Hepatic stellate cell (primary cell): Measurements from ENCODE around the gene ADCYAP1R1.

Source experiments
- DNase-seq: peaks from one replicate; pipeline ENCODE4 v3.0.0; 2011; ENCODE audit warnings: low spot score

ADCYAP1R1 gene

DNA sequence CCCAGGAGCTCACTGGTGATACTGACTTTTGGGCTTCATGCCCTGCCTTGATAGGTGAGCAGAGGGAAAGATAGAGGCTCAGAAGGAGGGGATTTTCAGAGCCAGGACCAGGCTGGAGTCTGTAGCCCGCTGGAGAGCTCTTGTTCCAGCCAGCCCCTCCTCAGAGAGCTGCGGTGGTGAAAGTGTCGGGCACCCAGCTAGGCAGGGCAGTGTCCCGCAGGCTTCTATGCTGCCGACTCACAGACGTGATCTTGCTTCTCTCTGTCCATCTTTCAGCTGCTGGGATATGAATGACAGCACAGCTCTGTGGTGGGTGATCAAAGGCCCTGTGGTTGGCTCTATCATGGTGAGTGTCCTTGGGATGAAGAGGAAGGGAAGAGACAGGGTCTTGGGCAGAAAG, 35.2 kb downstream of the ADCYAP1R1 start:
- DNase-seq = no peak

DNA sequence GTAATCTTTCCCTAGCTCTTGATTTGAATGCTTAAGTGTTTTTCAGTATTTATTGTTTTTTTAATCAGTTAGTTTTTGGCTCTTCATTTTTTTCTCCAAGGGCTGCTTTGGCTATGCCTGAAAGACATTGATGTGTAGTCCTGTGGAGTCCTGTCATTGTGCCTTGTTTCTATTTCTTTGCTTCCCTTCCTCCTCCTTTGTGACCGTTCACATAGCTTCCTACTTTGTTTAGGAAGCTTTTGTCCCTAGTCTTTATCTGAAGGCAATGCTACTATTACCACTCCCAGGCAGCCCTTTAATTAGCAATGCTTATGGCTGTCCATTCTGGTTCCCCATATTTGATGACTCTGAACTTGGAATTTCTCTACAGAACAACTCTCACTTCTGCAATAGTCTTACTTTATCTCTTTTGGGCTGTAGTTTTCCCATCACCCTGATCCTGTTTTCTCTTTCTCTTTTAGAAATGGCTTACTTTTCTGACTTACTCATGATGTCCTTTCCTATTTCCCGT, 39.9 kb downstream of the ADCYAP1R1 start:
- no peak for DNase-seq

DNA sequence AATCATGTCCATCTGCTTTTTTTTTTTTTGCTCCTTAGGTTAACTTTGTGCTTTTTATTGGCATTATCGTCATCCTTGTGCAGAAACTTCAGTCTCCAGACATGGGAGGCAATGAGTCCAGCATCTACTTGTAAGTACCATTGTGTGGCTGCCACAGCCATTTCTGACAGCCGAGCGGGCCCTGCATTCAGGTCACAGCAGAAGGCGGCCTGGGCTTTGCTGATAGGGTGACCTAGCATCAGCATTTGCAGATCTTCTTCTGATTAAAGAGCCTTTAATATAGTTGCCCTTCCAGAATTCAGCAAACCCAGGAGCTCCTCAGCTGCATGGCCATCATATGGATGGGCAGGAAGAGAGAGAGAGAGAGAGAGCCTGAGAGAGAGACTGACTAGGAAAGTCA, 40.5 kb downstream of the ADCYAP1R1 start:
- no peak for DNase-seq

DNA sequence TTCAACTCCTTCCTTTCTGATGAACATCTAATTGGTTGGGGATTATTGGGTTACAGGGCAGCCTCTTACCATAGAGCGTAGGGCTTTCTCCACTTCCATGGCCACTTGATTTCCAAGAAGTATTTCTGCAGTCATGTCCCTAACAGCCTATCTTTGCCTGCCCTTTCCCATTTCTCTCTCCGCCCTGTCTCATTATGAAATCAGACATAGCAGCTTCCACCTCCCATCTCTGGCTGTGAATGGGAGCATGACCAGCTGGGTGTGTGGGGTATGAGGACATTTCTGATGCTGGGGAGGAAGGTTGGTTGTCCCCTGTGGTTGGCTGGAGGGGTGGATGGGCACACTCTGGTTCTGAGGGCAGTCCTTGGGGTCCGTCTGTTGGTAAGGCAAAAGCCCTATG, 41.2 kb downstream of the ADCYAP1R1 start:
- DNase-seq = no peak

DNA sequence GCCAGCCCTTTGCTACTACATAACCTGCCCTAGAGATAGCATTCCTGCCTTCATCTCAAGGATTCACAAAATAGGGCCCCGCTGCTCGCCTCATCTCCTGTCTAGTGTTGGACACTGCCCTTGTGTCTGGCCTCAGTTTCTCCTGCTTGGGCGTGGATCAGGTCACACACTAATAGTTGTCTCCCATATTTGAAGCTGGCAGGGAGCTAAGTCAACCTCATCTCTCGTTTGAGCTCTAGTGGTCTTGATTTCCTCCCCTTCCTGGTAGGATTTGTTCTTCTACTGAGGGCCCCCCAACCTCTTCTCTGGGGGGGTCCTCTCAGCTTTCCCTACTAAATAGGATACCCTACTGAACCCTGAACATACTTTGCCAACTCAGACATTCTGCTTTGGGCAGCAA, 42.2 kb downstream of the ADCYAP1R1 start:
- DNase-seq = no peak

DNA sequence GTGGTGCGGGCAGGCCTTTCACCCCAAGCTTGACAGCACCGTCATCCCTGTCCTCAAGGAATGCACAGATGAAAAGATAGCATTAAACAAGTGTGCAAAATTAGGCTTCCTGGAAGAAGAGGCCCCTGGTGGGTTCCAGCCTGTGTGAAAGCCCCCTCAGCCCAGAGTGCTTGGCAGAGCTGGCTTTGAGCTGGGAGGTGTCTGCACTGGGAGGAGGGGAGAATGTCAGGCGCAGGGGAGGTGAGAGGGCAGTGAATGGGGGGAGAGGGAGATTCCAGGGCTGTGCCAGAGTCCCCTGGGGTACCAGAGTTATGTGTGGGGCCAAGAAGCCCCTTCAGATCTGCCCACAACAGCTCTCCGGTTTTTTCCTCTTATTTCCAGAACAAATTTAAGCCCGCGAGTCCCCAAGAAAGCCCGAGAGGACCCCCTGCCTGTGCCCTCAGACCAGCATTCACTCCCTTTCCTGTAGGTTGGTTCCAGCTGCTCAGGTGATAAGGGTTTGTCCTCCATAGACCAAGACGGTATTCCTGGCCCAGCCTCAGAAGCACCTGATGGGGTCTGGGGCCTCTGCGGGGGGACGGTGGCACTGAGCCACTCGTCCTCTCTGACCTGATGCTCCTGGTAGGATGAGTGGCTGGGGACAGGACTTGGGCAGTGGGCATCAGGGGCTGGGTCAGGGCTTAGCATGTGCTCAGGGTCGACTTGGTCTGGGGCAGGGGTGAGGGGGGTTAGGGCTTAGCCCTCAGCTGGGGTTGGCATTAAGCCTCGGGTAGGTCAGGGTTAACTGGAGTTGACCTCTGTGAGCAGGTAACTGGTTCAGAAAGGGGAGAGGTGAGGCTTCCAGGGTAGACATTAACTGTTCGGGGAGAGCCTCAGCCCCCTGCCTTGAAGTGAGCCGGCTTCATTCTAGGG, 43.4 kb downstream of the ADCYAP1R1 start:
- no peak for DNase-seq

DNA sequence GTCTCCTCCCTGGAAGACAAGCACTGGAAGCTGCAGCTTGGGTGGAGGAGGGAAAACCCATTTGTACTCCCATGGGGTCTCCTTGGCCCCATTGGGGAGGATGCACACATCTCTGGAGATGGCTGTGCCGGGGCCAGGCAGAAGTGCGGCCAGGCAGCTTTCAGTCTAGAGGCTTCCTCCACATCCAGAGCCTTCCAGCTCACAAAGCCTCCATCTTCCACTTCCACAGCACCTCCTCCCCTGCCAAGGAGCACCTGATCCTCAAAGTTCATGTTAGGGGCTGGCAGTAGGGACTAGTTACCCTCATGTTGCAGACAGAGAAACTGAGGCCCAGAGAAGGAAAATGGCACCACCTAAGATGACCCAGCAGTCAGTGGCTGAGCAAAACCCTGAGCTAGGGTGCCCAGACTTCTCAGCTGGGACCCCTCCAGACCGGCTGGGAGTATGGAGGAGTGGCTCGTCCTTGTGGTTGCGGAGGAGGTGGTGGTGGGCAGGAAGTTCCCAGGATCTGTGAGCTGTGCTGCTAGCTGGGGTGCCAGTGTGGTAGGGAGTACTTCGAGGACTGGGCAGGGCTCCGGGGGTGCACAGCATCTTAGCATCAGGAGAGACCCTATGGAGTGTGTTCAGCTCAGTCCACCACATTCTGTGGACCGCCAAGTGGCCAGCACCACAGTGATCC, 44.2 kb downstream of the ADCYAP1R1 start:
- no peak for DNase-seq

DNA sequence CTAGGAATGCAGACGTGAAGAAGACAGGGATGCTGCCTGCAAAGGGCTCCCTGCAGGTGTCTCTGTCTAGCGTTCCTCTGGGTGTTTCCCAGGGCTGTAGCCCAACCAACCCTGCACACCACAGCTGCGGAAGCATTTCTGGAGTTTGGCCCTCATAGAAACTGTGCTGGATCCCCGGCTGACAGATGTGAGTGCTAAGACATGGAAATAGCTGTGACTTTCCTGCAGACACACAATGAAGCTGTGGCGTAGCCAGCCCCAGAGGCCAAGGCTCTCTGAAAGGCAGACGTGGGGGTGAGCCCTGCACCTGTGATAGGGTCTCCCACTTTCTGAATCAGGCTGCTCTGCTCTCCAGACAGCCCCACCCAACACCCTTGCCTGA, 44.8 kb downstream of the ADCYAP1R1 start:
- no peak for DNase-seq

DNA sequence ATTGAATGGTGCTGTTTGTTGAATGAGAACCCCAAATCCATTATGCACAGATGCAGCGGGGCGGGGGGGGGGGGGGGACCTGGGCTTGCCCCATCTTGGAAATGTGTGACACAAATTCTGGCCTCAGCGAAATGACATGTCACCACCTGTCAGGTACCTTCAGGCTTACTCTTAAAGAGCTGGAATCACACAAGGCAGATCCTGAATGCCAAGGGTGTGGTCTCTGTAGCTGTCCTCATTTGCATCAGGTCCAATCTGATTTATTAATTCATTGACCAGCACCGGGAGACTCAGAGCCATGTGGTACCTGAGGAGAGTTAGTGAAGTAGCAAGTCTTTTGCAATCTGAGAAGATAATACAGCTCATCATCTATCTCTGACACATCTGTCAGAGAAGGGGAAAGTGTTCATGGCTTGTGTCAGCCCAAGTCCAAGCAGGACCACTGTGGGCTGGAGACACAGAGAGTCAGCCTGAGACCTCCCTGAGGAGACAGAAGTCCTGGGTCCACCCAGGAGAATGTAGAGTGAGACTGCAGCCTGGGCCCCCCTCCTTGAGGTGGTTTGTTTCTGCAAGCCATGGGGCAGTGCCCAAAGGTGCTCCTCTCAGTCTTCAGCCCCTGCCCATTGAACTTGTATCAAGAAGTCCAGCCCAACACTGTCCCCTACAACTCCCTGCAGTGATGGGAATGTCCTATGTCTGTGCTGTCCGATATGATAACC, 46.7 kb downstream of the ADCYAP1R1 start:
- no peak for DNase-seq

DNA sequence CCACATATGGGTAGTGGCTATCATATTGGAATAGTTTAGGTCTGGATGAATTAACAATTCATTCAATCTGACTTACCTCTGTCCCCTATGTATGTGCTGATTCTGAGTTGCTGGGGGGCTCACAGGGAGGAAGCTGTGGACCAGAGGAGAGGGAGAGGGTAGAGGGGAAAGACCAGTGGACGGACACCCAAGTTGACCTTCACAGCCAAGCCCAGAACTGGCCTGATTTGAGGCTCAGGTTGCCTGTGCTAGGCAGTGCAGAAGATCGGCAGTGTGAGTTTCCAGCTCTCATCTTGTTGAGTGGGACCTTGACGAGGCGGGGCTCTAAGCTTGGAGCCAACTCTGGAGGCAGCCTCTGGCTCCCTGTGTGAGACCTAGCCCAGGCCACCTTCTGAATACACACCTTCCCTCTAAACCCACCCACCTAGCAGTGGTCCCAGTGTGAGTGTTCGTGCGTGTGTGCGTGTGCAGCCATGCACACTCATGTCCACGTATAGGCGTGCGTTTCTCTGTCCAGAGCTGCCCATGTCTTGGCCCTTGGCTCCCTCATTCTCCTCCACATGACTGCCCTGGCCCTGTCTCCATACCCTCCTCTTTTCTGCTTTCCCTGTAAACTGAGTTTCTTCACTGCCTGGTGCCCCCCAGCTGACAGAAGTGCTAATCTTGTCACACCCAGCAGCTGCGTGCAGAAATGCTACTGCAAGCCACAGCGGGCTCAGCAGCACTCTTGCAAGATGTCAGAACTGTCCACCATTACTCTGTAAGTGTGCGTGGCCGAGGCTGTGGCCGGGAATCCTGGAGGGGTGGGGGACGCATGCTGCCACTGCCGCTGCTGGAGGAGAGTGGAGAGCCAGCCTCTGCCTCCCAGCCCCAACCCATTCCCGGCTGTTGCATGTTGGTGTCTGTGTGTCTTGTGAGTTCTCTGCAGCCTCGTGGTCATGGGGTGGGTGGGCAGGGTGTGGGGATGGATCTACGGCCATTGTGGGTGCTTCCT, 47.6 kb downstream of the ADCYAP1R1 start:
- no peak for DNase-seq

DNA sequence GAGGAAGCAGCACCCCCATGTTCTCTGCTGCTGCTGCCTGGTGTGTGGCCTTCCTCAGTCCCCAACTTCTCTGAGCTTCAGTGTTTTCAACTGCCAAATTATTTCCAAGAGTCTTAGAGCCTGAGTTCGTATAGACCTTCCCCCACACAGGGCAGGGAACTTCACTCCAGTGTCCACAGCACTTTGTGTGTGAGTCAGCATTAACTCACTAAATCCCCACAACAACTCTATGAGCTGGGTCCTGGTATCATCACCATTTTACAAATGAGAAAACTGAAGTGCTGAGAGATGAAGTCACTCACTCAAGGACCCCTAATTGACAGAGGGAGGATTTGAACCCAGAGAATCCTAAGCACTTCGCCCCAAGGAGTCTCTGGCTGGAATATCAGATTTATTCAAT, 48.3 kb downstream of the ADCYAP1R1 start:
- DNase-seq = no peak

DNA sequence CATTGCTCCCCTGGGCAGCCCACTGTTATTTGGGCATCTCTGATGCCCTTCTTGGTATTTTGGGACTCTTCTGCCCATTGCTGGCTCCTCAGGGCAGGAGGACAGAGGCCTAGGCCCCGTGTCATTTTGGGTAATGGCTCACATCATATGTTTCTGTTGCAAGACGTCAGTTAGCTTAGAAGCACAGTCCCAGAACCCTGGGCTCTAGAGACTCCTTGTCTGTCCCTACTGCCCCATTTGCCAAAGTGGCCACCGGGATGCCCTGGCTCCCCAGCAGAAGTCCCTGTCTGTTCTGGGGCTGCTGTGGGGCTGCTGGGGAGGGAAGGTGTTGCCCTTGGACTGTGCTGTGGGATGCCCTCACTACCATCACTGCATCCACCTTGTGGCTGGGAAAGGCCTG, 48.8 kb downstream of the ADCYAP1R1 start:
- no peak for DNase-seq

DNA sequence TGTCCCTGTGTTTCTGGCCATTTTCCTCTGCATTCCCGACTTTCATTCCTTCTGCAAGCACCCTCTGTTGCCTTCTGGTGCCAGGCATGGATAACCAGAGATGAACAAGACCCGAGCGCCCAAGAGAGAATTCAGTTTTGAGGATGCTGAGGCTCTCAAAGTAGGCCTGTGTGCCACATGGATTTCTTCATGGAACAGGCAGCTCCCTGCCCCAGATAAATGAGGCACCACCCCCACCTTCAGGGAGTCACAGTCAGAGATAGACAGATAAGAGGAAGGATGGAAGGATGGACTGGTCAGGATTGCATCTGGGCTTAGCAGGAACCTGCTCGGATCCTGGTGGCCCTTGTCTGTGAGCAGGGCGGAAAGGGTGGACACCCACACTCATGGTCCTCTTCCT, 49.4 kb downstream of the ADCYAP1R1 start:
- DNase-seq = no peak

DNA sequence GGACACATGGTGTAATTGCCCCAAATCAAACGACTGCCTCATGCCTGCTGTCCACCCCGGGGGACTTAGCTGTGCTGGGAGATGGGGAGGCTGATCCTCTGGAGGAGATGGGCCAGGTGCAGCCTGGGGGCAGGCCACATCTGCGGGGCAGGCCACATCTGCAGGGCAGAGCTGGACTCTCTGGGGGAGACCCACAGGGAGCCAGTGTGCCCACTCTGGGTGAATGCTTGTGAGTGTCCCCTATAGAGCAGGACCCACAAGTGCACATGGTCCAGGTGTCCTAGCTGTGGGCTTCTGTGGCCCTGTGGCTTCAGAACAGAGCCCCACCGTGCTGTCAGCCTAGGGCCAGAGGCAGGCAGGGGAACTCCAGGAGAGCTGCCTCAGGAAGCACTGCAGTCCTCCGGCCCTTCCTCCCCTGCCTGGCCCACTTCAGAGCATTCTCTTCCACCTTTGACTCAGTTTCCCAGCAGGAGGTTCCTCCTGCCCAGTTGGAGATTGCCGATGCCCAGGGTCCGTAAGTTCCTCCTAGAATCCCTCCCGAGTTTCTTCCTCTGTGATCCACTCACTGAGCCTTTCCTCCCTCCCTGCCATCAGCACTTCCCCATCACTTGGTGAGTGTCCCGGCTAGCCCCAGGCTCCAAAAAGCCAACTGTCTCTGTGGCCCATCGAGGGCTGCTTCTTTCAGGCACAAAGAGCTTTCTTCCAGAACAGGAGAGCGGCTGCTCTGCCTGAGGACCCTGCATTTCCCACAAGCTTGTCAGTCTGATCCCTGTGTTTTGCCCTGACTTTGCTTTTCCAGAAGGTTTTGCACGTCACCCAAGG, 50.3 kb downstream of the ADCYAP1R1 start:
- no peak for DNase-seq

DNA sequence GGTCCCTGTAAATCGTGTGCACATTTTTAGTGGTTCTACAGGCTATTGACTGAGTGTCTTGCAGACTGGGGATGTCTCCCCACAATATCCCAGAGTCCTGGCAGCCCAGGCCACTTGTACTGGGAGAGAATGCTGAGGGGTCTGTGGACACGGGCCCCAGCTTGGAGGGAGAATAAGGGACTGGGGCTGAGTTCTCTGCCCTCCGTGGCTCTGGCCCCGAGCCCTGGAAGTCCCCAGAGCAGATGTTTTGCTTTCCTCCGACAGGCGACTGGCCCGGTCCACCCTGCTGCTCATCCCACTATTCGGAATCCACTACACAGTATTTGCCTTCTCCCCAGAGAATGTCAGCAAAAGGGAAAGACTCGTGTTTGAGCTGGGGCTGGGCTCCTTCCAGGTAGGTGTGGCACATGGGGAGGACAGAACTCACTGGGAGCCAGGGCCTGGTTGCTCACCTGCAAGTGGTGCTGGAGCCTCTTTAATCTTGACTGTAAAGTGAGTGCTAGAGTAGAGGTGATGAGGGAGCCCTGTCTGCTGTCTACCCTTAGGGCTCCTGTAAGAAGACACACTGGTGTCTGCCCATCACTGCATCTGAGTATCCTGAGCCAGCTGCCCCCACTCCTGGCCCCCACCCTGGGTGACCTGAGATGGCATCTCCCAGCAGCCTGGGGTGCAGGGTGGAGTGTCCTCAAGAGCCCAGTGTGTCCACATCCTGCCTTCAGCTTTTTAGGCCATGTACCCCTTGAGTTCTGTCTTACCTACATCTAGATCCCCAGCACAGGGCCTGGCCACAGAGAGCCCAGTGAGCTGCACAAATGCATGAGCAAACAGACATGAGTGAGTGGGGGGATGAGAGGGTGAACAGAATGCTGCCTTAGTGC, 51.1 kb downstream of the ADCYAP1R1 start:
- no peak for DNase-seq

DNA sequence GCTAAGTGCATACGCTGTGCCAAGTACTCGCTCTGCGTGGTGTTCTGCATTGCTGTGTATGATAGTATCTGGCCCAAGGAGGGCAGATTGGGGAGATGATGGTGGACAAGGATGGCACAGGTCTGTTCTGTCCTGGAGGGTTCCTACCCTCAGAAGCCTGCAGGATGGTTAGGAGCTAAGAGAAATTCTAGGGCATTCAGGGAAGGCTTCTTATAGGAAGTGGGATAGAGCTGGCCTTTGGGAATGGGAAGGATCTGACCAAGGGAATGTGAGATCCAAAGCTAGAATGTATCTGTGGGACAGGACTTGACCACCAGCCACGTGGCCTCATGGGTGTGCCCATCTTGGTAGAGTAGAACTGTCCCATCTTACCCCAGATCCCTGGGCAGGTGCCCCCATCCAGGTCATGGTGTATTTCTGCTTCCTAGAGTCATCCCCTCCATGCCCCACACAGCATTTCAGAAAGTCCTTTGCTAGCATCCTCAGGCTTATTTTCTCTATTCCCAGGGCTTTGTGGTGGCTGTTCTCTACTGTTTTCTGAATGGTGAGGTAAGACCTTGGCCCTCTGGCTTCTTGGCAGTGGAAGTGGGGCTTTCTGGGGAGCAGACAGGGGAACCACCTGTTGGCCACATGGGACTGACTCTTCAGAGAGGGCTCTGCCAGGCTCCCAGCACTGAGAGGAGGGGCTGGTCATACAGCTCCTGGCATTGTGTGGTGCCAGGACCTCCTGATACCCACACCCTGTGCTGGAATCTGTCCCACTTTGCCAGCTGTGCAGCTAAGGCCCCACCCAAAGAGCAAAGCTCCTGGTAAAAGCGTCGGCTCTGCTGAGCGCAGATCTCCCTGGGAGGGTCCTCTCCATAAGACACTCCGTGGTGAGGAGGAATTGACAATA, 52.5 kb downstream of the ADCYAP1R1 start:
- no peak for DNase-seq

DNA sequence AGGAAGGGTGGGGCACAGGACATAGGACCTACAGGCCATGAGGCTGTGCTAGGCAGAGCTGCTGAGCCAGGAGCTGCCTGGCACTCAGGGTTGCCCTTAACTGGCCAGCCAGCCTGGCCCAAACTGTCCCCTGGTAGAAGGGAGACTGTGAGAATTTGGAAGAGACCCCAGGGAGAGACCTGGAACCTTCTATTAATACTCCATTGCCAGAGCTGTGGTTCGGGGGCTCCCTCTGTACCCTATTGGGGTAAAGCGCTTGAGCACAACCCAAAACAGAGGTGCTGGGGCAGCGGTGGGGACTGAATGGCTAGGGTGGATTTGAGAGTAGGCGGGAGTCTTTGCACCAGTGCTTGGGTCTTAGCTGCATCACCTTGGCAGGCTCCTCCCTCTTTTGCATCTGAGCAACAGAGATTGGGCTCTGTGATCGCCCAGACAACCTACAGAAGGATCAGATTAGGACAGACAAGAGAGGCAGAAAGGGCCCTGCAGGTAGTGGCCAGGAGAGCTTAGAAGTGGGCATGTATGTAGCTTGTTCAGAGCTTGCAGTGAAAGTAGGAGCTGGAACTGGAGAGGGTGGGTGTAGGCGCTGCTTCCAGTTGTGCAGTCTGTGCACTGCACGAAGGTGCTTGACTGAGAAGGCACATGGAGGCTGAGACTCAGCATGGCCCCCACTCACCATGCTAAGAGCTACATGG, 53.3 kb downstream of the ADCYAP1R1 start:
- DNase-seq = no peak
